Hepatocyte (in vitro differentiated cells): Measurements from ENCODE around the gene AGAP2.

ENCODE experiments used
- CTCF ChIP-seq: fragments of 200-600 bp; sonication (generic); IDR thresholded peaks from 2 replicates; pipeline ENCODE4 v1.5.1; 2016; ENCODE audit warnings: antibody characterized with exemption, mild to moderate bottlenecking; ENCODE audit not compliant: poor library complexity
- EZH2 ChIP-seq: fragments of 200-600 bp; sonication (generic); IDR thresholded peaks from 2 replicates; pipeline ENCODE4 v1.6.1; 2016; ENCODE audit warnings: antibody characterized with exemption, mild to moderate bottlenecking, borderline replicate concordance
- EZH2phosphoT487 ChIP-seq: fragments of 200-600 bp; sonication (generic); IDR thresholded peaks from one replicate; pipeline ENCODE4 v1.6.1; 2018; ENCODE audit warnings: antibody characterized with exemption, mild to moderate bottlenecking, low read depth, moderate library complexity; ENCODE audit not compliant: unreplicated experiment, severe bottlenecking

- TF ChIP-seq CTCF (no peak), EZH2 (no peak), EZH2phosphoT487 (no peak)
Observed at GRCh38 chr12:57738661-57739237, at the start of gene AGAP2.
